ENCODE results near the gene POTEE.
"Not testable (repeated sequence)": the region's sequence is repeated elsewhere in the genome, so short reads cannot be mapped to it uniquely, and the experiment has no call there.

DNA sequence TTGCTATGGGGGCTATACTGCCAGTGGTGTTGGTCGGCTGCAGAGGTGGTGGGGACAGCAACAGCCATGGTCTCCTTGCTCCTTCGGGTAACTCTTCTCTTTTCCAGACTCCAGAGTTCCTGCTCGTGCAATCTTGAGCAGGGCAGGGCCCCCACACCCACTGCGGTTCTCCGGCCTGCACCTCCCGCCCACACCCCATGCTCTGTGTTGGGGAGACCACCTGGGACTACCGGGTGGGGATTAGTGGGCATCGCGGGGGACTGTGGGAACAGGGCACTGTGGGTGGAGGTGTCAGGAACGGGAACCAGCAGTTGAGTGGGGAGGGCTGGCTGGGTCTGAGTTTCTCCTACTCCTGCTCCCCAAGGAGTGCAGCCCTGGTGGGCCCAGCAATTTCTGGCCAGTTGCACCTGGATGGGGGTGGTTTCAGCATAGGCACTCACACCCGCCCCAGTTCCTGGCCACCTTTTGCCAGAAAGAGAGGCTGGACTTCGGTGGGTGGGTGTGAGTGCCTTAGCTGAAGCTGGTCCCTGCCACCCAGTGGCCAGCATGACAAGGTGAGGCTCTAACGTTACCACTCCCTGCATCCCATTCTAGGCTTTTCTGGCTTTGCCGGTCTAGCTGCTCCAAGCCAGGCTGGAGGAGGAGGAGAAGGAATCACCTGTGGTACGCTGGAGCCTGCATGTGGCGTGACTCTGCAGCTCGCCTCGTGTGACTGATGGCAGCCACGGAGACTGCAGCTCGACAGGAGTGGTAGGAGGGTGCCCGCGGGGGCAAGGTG is 1.3 kb downstream of the POTEE start:
- TF ChIP-seq, protein P1, sequence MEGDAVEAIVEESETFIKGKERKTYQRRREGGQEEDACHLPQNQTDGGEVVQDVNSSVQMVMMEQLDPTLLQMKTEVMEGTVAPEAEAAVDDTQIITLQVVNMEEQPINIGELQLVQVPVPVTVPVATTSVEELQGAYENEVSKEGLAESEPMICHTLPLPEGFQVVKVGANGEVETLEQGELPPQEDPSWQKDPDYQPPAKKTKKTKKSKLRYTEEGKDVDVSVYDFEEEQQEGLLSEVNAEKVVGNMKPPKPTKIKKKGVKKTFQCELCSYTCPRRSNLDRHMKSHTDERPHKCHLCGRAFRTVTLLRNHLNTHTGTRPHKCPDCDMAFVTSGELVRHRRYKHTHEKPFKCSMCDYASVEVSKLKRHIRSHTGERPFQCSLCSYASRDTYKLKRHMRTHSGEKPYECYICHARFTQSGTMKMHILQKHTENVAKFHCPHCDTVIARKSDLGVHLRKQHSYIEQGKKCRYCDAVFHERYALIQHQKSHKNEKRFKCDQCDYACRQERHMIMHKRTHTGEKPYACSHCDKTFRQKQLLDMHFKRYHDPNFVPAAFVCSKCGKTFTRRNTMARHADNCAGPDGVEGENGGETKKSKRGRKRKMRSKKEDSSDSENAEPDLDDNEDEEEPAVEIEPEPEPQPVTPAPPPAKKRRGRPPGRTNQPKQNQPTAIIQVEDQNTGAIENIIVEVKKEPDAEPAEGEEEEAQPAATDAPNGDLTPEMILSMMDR (IDR thresholded peaks at IDR 0.05): not testable (repeated sequence)
- not testable (repeated sequence) for TF ChIP-seq POLR2AphosphoS5, POLR2A, EP300 (IDR thresholded peaks at IDR 0.05)
